GM21381 (cell line): ENCODE measurements around the gene OBSL1.

Source experiments
- ATAC-seq: cut with Tn5 transposase; IDR thresholded peaks from one replicate; pipeline ENCODE4 v1.9.1; 2021; ENCODE audit warnings: mild to moderate bottlenecking, moderate library complexity; ENCODE audit not compliant: unreplicated experiment

OBSL1 gene

GRCh38 chr2:219571311-219572236 lies at the start of gene OBSL1:
Gene OBSL1 (minus strand): TSS chr2:219571539. CDS start chr2:219571232, 307 bp downstream.
- no peak for ATAC-seq

GRCh38 chr2:219620546-219620945 lies 49.2 kb upstream of the OBSL1 start:
- ATAC-seq: no peak

GRCh38 chr2:219619235-219619634 lies 47.9 kb upstream of the OBSL1 start:
- no peak for ATAC-seq

- no peak for ATAC-seq
These were observed 47.4 kb upstream of the OBSL1 start for GRCh38 chr2:219618733-219619122.

- ATAC-seq: no peak
These were observed 45.2 kb upstream of the OBSL1 start for GRCh38 chr2:219616550-219616949.

- ATAC-seq: no peak
These were observed 44.6 kb upstream of the OBSL1 start for GRCh38 chr2:219615894-219616293.

- no peak for ATAC-seq
These were observed 43.7 kb upstream of the OBSL1 start for GRCh38 chr2:219615036-219615435.

- no peak for ATAC-seq
These were observed 42.9 kb upstream of the OBSL1 start for GRCh38 chr2:219614076-219614860.

GRCh38 chr2:219613461-219614070 lies 42.2 kb upstream of the OBSL1 start:
- no peak for ATAC-seq

GRCh38 chr2:219612577-219613286 lies 41.4 kb upstream of the OBSL1 start:
- no peak for ATAC-seq

GRCh38 chr2:219611866-219612576 lies 40.7 kb upstream of the OBSL1 start:
- ATAC-seq: no peak

- ATAC-seq: no peak
These were observed 40.0 kb upstream of the OBSL1 start for GRCh38 chr2:219611306-219611705.

GRCh38 chr2:219609149-219609750 lies 37.9 kb upstream of the OBSL1 start:
- ATAC-seq: no peak

GRCh38 chr2:219608399-219608964 lies 37.1 kb upstream of the OBSL1 start:
- no peak for ATAC-seq

GRCh38 chr2:219607931-219608330 lies 36.6 kb upstream of the OBSL1 start:
- ATAC-seq: no peak

GRCh38 chr2:219605607-219605954 lies 34.2 kb upstream of the OBSL1 start:
- ATAC-seq: no peak

GRCh38 chr2:219603771-219604170 lies 32.4 kb upstream of the OBSL1 start:
- ATAC-seq: no peak

GRCh38 chr2:219598308-219599078 lies 27.2 kb upstream of the OBSL1 start:
- no peak for ATAC-seq
